Lower leg skin (tissue), 4 donors: ENCODE data around the gene MME. TPM values are rescaled to one million over a fixed set of nuclear protein-coding genes. Genes with fewer than 3 reads are reported as not detected.
A peak's percentile ranks its signal among the peaks of the same experiment; 100 is the strongest.

Source experiments
- DNase-seq, 2 donors: peaks; one replicate each; pipeline ENCODE4 v3.0.0-alpha.2; 2019; ENCODE audit warnings: low spot score in 2 of 2
- H3K4me3 ChIP-seq: fragments of 200-600 bp; sonication (generic); 2 replicates; pipeline ENCODE4 v1.5.1; 2017; ENCODE audit warnings: mild to moderate bottlenecking, low read depth; ENCODE audit not compliant: poor library complexity, severe bottlenecking
- CTCF ChIP-seq, 3 donors: fragments of 450-650 bp; IDR thresholded peaks; one replicate each; pipeline ENCODE4 v1.5.1; 2016; ENCODE audit warnings: antibody characterized with exemption in 3 of 3, mild to moderate bottlenecking in 3 of 3, moderate library complexity in 2 of 3
- POLR2A ChIP-seq, 2 donors: fragments of 450-650 bp; IDR thresholded peaks; one replicate each; pipeline ENCODE4 v1.6.1; 2016 to 2017; ENCODE audit warnings: antibody characterized with exemption in 2 of 2, mild to moderate bottlenecking in 1 of 2, moderate library complexity in 1 of 2
- WGBS, 2 donors: methylation state at CpG; one replicate each; pipeline ENCODE4 v1.1.5; 2018; 5-methylcytosine and 5-hydroxymethylcytosine counted together
- intact Hi-C: fragments of 100-400 bp; cut with DNase I; formaldehyde crosslinking; loops from one replicate; pipeline ENCODE4 v1.15.0; 2023; ENCODE audit warnings: low total_unique reads
- total RNA-seq, 4 donors: library from RNA; depleted of rRNA; stranded (reverse); fragments of >200 nt; gene quantifications; one replicate each; pipeline ENCODE4 v1.1.0, GENCODE V29; 2016

The MME gene
- total RNA-seq, 4 donors from 2014 or later, result 3.8 to 11.0 (median 9.6) TPM

DNA sequence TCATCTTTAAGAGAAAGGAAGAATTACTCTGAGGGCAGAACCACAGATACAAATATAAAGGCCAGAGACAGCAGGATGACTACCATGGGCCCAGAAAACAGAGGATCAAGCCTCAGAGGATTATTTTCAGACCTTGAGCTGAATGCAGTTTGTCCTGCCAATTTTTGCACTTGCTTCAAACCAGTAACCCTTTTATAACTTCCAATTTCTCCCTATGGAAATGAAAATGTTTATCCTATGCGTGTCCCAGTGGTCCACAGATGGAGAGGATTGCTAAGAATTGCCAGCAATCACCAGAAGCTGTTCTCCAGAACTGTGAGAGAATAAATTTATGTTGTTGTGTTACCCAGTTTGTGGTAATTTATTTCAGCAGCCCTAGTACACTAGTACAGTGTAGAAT lies 26.4 kb upstream of the MME start:
- WGBS, 2 donors, result 81 to 93% methylated on average over 1 of the region's 1 CpG

GRCh38 chr3:155064920-155065319 lies 15.2 kb upstream of the MME start:
- H3K4me3 ChIP-seq, result no peak overlapping the region
- intact Hi-C loops, result no loop called here
- 60 to 73% methylated on average over 1 of the region's 1 CpG for WGBS, 2 donors
- no peak for DNase-seq
- TF ChIP-seq CTCF (IDR thresholded peaks at IDR 0.05) (no peak), POLR2A (IDR thresholded peaks at IDR 0.05) (no peak)

More for the DNA sequence above, 26.4 kb upstream of the MME start:
- intact Hi-C loops, result no loop called here
- no peak overlapping the region for H3K4me3 ChIP-seq
- TF ChIP-seq CTCF (IDR thresholded peaks at IDR 0.05) (no peak), POLR2A (IDR thresholded peaks at IDR 0.05) (no peak)
- DNase-seq, result no peak

DNA sequence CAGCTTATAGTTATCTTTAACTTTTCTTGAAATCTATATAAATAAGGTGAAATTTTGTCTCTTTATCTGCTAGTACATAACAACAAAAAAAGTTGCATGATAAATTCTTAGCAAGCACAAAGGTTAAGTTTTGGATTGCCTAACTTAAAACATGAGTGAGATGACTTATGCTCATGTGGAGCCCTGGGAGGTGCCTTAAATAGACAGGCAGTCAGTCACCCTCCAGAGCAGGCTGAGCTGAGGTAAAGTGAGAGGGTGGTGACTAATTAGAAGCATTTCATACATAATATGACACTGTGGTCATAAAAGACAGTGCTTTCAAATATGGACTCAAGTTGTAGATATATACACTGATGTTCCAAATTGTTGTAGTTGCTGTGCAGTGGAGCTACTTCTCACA lies 14.6 kb upstream of the MME start:
- intact Hi-C loops, result no loop called here

DNA sequence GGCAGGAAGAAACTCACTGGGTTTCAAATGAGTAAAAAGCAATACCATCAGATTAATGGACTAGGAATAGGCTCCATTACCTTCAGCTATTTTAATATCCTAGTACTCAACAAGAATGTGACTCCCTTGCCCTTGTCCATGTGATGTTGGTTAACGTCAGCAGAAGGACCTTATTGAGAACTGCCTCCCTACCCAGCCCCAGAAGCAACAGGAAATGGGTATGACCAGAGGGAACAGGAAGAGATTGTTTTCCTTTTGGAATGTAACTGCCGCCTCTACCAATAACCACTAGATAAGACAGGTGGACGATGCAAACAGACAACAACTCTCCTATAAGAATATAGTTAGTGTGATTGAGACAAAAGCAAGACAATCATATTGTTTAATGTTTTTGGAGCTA lies 10.4 kb upstream of the MME start:
- WGBS, 2 donors, result 76 to 77% methylated on average over 3 of the region's 3 CpGs
- H3K4me3 ChIP-seq, result no peak overlapping the region
- no peak for TF ChIP-seq CTCF (IDR thresholded peaks at IDR 0.05)
- TF ChIP-seq POLR2A (IDR thresholded peaks at IDR 0.05), result no peak
- intact Hi-C loops, result no loop called here
- no peak for DNase-seq

More for the DNA sequence above, 14.6 kb upstream of the MME start:
- TF ChIP-seq CTCF (IDR thresholded peaks at IDR 0.05) (no peak), POLR2A (IDR thresholded peaks at IDR 0.05) (no peak)
- DNase-seq, result peak in 1 of 2 donors; percentile 42
- H3K4me3 ChIP-seq, result no peak overlapping the region

DNA sequence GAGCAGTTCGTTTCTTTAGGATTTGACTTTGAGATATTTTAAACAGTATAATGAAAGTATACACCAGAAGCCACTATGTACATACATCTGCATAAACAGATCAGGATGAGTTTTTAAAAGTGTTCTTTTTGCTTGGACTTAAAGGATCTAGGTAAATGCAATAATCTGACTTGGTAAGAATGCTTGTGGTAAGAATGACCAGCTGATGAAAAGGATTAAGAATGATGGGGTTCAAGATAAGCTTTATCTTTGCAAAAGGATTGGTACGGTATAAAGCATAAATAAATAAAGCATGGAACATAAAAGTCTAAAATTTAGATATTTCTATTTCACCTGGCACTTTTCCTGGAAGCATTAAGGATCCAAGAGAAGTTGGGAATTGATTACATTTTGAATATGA lies 9.8 kb upstream of the MME start:
- intact Hi-C loops, result no loop called here
- 68 to 75% methylated on average over 2 of the region's 2 CpGs for WGBS, 2 donors
- no peak for TF ChIP-seq CTCF (IDR thresholded peaks at IDR 0.05)
- TF ChIP-seq POLR2A (IDR thresholded peaks at IDR 0.05), result no peak
- no peak overlapping the region for H3K4me3 ChIP-seq
- no peak for DNase-seq

DNA sequence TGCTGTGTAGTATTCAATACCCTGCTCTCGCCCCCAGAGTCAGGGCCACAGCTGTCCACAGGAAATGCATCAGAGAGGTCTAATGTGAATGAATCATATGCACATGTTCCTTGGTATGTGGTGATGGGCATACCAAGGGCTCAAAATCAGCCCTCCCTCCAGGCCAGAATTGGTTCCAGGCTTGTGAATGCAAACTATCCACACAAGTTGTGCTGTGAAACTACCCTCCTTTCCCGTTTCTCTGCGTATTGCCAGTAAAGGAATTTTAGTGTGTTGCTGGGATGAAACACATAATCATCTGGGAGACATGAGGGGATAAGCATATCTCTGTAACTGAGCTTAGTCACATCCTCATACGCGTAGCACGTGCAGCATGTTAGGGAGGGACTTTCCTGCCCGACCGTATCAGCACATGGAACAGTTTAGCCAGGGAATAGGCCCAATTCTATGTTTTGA lies 9.2 kb upstream of the MME start:
- DNase-seq, result peak; percentile 59 to 89
- no peak for TF ChIP-seq POLR2A (IDR thresholded peaks at IDR 0.05)
- TF ChIP-seq CTCF (IDR thresholded peaks at IDR 0.05), result no peak
- no peak overlapping the region for H3K4me3 ChIP-seq
- intact Hi-C loops, result no loop called here
- 52 to 56% methylated on average over 8 of the region's 8 CpGs for WGBS, 2 donors
